ENCODE measurements around the gene SPEG. TPM values are rescaled to one million over a fixed set of nuclear protein-coding genes. Genes with fewer than 3 reads are reported as not detected.

The SPEG gene
- total and polyA plus RNA-seq, 2 of the 8 experiments (the other 6 are each of a cell fraction or from before 2014, with no cell fraction given), result 19.9 to 32.0 TPM

DNA sequence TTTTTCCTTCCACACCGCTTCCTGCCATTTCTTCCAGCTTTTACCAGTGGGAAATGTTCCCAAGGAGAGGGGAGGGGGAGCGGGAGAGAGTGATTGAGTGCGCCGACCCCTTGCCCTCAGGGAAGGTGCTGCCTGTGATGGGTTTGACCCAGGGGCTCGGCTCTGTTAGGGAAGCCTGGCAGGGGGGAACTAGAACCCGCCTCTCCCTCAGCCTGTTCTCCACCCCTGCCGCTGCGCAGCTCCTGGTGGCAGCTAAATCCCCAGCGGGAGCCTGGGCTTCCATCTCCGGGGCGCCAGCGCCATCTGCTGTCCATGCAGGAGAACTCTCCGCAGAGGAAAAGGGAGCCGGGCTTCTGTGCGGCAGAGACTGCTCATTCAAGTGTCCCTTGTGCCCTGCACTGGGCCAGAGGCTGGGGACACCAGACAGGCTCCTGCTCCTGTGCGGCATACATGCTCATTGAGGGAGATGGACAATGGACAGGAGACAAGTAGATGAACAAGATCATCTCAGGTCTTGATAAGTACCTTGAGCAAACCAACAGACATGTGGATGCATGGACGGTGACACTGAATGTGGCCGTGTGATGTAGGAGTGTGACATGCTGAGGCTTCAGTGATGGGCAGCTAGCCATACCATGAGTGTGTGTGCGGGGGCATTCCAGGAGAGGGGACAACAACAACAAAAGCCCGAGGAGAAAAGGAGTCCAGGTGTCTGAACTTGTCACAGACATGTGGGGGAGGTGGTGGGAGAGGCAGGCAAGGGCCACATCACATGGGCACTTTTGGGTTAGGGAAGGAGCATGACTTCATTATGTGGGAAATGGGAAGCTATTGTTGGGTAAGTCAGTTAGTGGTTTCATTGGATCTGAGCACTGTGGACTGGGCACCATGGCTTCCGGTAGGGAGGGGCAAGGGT is 95.7 kb downstream of the SPEG start (continued):
- TF ChIP-seq TEAD4 (IDR thresholded peaks at IDR 0.05; ENCODE audit: low read depth, low read length), result no peak
- no peak for TF ChIP-seq E2F6 (IDR thresholded peaks at IDR 0.05)
- TF ChIP-seq CTBP2 (IDR thresholded peaks at IDR 0.05; ENCODE audit: borderline replicate concordance, insufficient read depth, insufficient read length, low read length), result no peak
- TF ChIP-seq, protein P1, sequence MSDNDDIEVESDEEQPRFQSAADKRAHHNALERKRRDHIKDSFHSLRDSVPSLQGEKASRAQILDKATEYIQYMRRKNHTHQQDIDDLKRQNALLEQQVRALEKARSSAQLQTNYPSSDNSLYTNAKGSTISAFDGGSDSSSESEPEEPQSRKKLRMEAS (IDR thresholded peaks at IDR 0.05), result no peak
